GM18507 (cell line): ENCODE measurements around the gene PPP2R2B.

ENCODE experiments used
- DNase-seq: peaks from one replicate; pipeline ENCODE4 v3.0.0; 2011; ENCODE audit warnings: low read depth; ENCODE audit not compliant: insufficient read length; ENCODE audit errors: extremely low spot score
- FAIRE-seq: peaks from 2 replicates; lab custom pipeline; 2011; peaks lifted over from hg19 to GRCh38; lab: Jason Lieb, UNC

The PPP2R2B gene

GRCh38 chr5:146890066-146890465 is 11.5 kb upstream of the PPP2R2B start:
- FAIRE-seq (no peak), DNase-seq (no peak)

- FAIRE-seq (no peak), DNase-seq (no peak)
Measured at GRCh38 chr5:146889169-146889568, 10.6 kb upstream of the PPP2R2B start.

DNA sequence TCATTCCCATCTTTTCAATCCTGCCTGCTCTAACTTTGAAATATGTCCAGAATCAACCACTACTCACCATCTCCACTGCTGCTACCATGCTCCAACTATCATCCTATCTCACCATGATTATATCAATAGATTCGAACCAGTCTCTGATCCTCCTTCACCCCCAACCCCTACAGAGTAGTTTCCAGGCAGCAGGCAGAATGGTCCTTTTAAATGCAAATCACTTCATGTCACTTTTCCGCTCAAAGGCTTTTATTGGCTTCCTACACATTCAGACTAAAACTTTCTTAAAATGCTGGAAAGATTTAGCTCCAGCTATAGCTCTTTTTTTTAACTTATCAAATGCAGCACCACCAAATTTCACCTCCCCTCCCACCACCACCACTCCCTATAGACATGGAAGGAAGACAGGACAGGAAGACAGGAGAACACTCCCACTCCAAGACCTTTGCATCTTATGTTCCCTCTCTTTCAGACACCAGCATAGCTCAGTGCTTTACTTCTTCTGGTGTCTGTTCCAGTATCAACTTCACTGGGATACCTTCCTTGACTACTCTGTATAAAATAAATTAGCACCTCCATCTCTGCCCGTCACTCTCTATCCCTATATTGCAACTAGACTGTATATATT is 9.9 kb upstream of the PPP2R2B start:
- DNase-seq (no peak), FAIRE-seq (no peak)

- FAIRE-seq = no peak
- DNase-seq = no peak
Measured at GRCh38 chr5:146884066-146884626, 5.6 kb upstream of the PPP2R2B start.

DNA sequence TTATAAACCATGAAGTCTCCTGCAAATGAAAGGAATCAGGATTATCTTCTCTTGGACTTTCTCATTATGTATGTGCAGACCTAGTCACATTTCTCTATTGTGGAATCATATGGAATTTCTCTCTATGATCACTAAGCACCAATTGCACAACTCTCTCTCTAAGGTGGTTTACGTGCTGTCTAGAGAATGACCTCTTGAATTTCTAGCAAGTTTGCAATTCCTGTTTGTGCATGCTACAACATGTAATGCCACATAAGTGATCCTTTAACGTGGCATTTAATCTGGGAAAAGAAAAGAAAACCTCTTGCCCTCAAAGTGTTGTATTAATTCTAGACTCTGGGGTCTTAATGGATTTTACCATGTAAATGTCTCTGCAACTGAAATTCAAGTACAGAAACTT is 5.0 kb upstream of the PPP2R2B start:
- no peak for FAIRE-seq
- DNase-seq = no peak

- no peak for DNase-seq
- no peak for FAIRE-seq
Measured at GRCh38 chr5:146880966-146881365, 2.4 kb upstream of the PPP2R2B start.

GRCh38 chr5:146877783-146878475 is 628 bp downstream of the PPP2R2B start:
- FAIRE-seq = no peak
- DNase-seq = no peak

DNA sequence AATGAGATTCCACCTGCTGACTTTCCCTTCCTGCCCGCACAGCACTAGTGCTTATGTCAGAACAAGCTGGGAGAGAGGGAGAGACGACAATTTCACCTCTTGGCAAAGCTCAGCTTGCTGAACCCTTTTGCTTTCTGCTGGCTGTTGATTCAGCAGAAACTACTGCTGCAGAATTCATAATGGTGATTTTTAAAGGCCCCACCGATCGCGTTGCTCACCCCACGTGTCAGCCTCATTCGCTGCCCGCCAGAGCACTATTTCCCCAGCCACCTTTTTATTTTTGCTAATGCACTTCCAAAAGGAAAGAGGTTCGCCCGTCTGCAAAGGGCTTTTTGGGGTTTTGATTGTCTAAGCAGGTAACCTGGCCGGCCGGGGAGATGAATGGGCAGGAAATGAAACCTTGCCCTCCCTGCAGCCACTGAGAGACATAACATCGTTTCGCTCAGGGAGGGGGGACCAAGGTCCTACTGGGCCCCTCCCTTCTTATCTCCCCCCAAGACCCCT is 1.3 kb downstream of the PPP2R2B start:
- FAIRE-seq (no peak), DNase-seq (no peak)

GRCh38 chr5:146873186-146873917 is 5.2 kb downstream of the PPP2R2B start:
- FAIRE-seq = no peak
- DNase-seq = no peak

- no peak for FAIRE-seq
Measured at GRCh38 chr5:146872188-146872587, 6.4 kb downstream of the PPP2R2B start.

DNA sequence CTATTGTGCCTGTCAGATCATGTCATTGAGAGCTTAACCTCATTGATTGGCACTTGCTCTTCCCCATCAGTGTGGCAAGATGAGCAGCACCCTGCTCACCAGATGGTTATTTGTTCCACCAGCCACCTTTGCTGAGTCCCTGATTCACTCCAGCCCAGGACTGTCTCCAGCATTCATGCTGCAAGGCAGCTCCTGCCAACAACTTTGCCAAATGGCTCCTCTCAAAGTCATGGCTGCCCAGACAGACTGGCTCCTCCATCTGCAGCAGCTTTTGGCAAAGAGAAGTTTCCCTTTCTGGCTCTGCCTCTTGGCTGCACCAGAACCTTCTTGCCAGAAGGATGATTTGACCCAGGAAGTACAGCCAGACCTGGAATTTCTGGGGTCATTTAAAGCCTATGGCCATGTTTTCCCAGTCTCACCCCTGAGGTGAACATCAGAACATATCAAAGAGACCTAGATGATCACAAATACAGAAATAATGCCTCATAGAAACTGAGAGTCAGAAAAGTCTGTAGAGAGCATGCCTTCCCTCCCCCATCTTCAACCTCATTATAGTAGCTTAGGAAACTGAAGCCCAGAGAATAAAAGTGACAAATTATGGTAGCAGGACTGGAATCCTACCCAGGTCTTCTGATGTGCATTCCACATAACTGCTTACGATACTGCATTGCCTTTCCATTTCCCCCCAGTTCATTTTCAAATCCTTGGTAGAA is 10.4 kb downstream of the PPP2R2B start:
- no peak for FAIRE-seq
- no peak for DNase-seq

More at GRCh38 chr5:146872188-146872587, 6.4 kb downstream of the PPP2R2B start:
- DNase-seq = no peak

GRCh38 chr5:146866263-146866662 is 12.3 kb downstream of the PPP2R2B start:
- no peak for DNase-seq
- FAIRE-seq = no peak

- DNase-seq (no peak), FAIRE-seq (no peak)
Measured at GRCh38 chr5:146862641-146863040, 15.9 kb downstream of the PPP2R2B start.

DNA sequence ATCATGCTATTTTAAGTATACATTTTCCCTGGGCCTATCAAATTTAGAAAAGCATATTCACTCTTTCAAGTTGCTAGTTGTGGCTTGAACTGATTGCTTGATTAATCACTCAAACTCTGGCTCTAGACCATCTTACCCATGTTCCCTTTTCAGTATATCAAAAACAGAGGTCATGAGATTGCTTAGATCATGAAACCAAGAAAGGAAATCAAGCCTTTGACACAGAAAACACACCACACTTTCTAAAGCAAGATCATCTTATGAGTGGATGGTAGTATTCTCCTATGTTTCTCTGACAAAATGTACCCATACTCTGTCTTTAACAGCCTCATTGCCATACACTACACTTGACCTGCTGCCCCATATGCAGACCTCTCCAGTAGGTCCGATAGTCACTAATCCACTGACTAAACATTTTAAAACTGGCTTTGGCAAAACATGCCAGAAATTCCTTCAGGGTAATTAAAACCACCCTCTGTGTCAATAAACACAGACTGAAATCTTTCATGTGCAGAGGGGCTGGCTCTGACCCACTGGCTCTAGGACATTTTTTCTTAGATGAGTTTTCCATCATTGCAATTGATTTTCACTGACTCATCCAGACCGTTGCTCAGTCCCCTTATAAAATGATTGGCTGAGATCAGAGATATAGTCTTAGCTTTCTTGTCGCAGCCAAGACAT is 18.2 kb downstream of the PPP2R2B start:
- FAIRE-seq = no peak
- DNase-seq = no peak

DNA sequence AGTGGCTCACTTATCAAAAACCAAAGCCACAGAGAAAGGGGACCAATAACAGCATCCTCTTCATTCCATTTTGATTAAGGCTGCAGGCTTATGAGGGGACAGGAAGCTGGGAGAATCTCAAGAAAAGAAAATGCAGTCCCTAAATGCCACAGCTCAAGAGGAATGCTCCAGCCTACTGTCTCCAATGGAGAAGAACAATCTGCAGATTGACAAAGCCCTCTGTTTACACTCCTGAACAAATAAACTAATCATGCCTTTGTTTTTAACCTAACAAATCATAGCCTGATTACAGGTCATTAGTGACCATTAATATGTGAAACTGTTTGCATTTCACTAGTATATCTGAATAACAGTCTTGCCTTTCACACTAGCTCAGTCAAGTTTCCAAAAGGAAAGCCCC is 26.5 kb downstream of the PPP2R2B start:
- DNase-seq = no peak
- no peak for FAIRE-seq

- DNase-seq = no peak
- FAIRE-seq = no peak
Measured at GRCh38 chr5:146851133-146851532, 27.4 kb downstream of the PPP2R2B start.

DNA sequence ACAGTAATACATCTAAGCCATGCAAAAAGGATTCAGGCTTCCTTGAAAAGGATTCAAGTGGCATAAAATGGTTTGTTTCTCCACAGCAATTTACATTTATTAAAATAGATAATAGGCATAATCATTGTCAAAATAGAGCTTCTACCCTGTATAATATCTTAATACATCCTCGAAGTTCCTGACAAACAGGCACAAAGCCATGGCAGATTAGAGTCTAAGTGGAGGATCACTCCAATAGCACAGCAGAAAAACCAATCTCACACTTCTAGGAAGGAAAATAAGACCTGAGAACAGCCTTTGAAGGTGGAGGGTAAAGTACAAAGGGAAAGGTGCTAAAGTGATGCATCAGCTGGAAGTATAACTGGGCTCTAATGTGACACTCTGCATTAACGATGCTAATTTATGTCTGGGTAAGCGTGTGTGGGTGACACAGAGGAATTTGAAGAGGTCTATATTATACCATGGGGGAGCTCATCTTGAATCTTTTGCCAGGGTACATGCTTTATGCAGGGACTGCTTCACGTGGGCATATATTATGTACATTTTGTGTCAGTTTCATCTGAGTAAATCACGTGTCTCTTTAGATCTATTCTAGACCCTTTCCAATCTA is 28.8 kb downstream of the PPP2R2B start:
- DNase-seq = no peak

GRCh38 chr5:146848133-146848532 is 30.4 kb downstream of the PPP2R2B start:
- no peak for FAIRE-seq
- no peak for DNase-seq

More for the DNA sequence above, 28.8 kb downstream of the PPP2R2B start:
- no peak for FAIRE-seq

- FAIRE-seq = no peak
- no peak for DNase-seq
Measured at GRCh38 chr5:146840016-146840415, 38.5 kb downstream of the PPP2R2B start.
